GM12875 (cell line): ENCODE data around the gene HORMAD2.
"Not testable (repeated sequence)": the region's sequence is repeated elsewhere in the genome, so short reads cannot be mapped to it uniquely, and the experiment has no call there.

Experiments used
- H3K4me3 ChIP-seq: one replicate; pipeline ENCODE4 v1.5.1; 2011; ENCODE audit warnings: low read depth, low read length, control low read depth
- CTCF ChIP-seq: IDR thresholded peaks from 2 replicates; pipeline ENCODE4 v1.5.1; 2011; ENCODE audit warnings: low read depth, mild to moderate bottlenecking, control low read depth, inconsistent platforms, low read length, moderate library complexity, borderline replicate concordance; ENCODE audit not compliant: insufficient read depth

The HORMAD2 gene

GRCh38 chr22:30209642-30210041, 129.4 kb downstream of the HORMAD2 start:
- H3K4me3 ChIP-seq: no peak overlapping the region
- TF ChIP-seq CTCF: no peak

GRCh38 chr22:30210235-30210909, 130.1 kb downstream of the HORMAD2 start:
- no peak for TF ChIP-seq CTCF
- no peak overlapping the region for H3K4me3 ChIP-seq

- H3K4me3 ChIP-seq: no peak overlapping the region
- no peak for TF ChIP-seq CTCF
Observed at GRCh38 chr22:30211124-30211820, 131.0 kb downstream of the HORMAD2 start.

GRCh38 chr22:30212363-30212995, 132.2 kb downstream of the HORMAD2 start:
- no peak overlapping the region for H3K4me3 ChIP-seq
- TF ChIP-seq CTCF: no peak

GRCh38 chr22:30212996-30213441, 132.8 kb downstream of the HORMAD2 start:
- H3K4me3 ChIP-seq: no peak overlapping the region
- no peak for TF ChIP-seq CTCF

- TF ChIP-seq CTCF: no peak
- no peak overlapping the region for H3K4me3 ChIP-seq
Observed at GRCh38 chr22:30214703-30215407, 134.6 kb downstream of the HORMAD2 start.

- H3K4me3 ChIP-seq: not testable (repeated sequence)
Observed at GRCh38 chr22:30216272-30216671, 136.0 kb downstream of the HORMAD2 start.
